Tibial artery (tissue), 4 donors: ENCODE data around the gene LSAMP.
"Not testable (repeated sequence)": the region's sequence is repeated elsewhere in the genome, so short reads cannot be mapped to it uniquely, and the experiment has no call there.

Experiments
- DNase-seq, 2 donors: peaks; one replicate each; pipeline ENCODE4 v3.0.0-alpha.2; 2019
- H3K27ac ChIP-seq, 2 donors: fragments of 200-600 bp; sonication (generic) in 1 of 2; 1 replicate in 1 of 2; 2 replicates in 1 of 2; pipeline ENCODE4 v1.5.1; 2018 to 2019; ENCODE audit warnings: mild to moderate bottlenecking in 1 of 2
- H3K27me3 ChIP-seq, 2 donors: fragments of 200-600 bp; sonication (generic) in 1 of 2; one replicate each; pipeline versions ENCODE4 v1.5.1 to v1.6.0; 2016 to 2019
- H3K36me3 ChIP-seq, 3 donors: fragments of 200-600 bp; sonication (generic) in 2 of 3; one replicate each; pipeline ENCODE4 v1.5.1; 2016 to 2019; ENCODE audit warnings: mild to moderate bottlenecking in 2 of 3
- H3K4me1 ChIP-seq, 4 donors: fragments of 200-600 bp; sonication (generic) in 2 of 4; 1 replicate in 3 of 4; 2 replicates in 1 of 4; pipeline ENCODE4 v1.5.1; 2016 to 2019
- H3K4me3 ChIP-seq, 2 donors: fragments of 200-600 bp; sonication (generic) in 1 of 2; 1 replicate in 1 of 2; 2 replicates in 1 of 2; pipeline ENCODE4 v1.5.1; 2018 to 2019; ENCODE audit warnings: mild to moderate bottlenecking in 2 of 2
- H3K9me3 ChIP-seq, 3 donors: fragments of 200-600 bp; sonication (generic) in 1 of 3; one replicate each; pipeline ENCODE4 v1.5.1; 2016 to 2019
- CTCF ChIP-seq, 2 experiments: fragments of 200-600 bp in 1 of 2; fragments of 450-650 bp in 1 of 2; IDR thresholded peaks; one replicate each; pipeline ENCODE4 v1.5.1; 2017 to 2019; ENCODE audit warnings: antibody characterized with exemption in 2 of 2, mild to moderate bottlenecking in 1 of 2, moderate library complexity in 1 of 2
- intact Hi-C: fragments of 100-400 bp; cut with DNase I; formaldehyde crosslinking; loops from one replicate; pipeline ENCODE4 v1.15.0; 2023; ENCODE audit warnings: low total_unique reads

LSAMP gene

GRCh38 chr3:115783938-115784738 lies 661.1 kb downstream of the LSAMP start:
- Histone ChIP-seq H3K27me3 (no peaks in the 10 kb centered on the region), H3K9me3 (no peaks in the 10 kb centered on the region), H3K36me3 (no peaks in the 10 kb centered on the region), H3K27ac (peak overlapping the region; percentile 82 to 83), H3K4me1 (peaks cover 0 to 11% (median 4%) of the 10 kb centered on the region in 4 donors), H3K4me3 (peak overlapping the region; percentile 65 to 80)
- peak; percentile 85 to 92 for DNase-seq
- intact Hi-C loops = no loop called here
- peak; percentile 94 to 99 for TF ChIP-seq CTCF (IDR thresholded peaks at IDR 0.05)

- H3K36me3 ChIP-seq, DNase-seq, intact Hi-C loops, H3K9me3 ChIP-seq, H3K27me3 ChIP-seq: not testable (repeated sequence)
- peak overlapping the region; percentile 82 to 83 for H3K27ac ChIP-seq
- peak overlapping the region; percentile 65 to 80 for H3K4me3 ChIP-seq
- H3K4me1 ChIP-seq = peaks cover 0 to 11% (median 4%) of the 10 kb centered on the region in 4 donors
Measured at GRCh38 chr3:115783426-115783825, 661.9 kb downstream of the LSAMP start.

GRCh38 chr3:115779011-115779410 lies 666.3 kb downstream of the LSAMP start:
- no peaks in the 10 kb centered on the region for H3K27me3 ChIP-seq
- no peak for TF ChIP-seq CTCF (IDR thresholded peaks at IDR 0.05)
- no peaks in the 10 kb centered on the region for H3K9me3 ChIP-seq
- intact Hi-C loops = no loop called here
- no peak for DNase-seq
- H3K36me3 ChIP-seq = no peaks in the 10 kb centered on the region
- H3K4me3 ChIP-seq = no peak overlapping the region
- H3K27ac ChIP-seq = no peak overlapping the region
- H3K4me1 ChIP-seq = no peaks in the 10 kb centered on the region

- Histone ChIP-seq H3K4me1 (no peaks in the 10 kb centered on the region), H3K27me3 (no peaks in the 10 kb centered on the region), H3K9me3 (no peaks in the 10 kb centered on the region), H3K36me3 (no peaks in the 10 kb centered on the region), H3K4me3 (no peak overlapping the region), H3K27ac (no peak overlapping the region)
- intact Hi-C loops = no loop called here
- no peak for DNase-seq
- no peak for TF ChIP-seq CTCF (IDR thresholded peaks at IDR 0.05)
Measured at GRCh38 chr3:115772951-115773350, 672.3 kb downstream of the LSAMP start.

GRCh38 chr3:115768661-115769060 lies 676.6 kb downstream of the LSAMP start:
- Histone ChIP-seq H3K4me3 (no peak overlapping the region), H3K4me1 (no peaks in the 10 kb centered on the region), H3K27me3 (no peaks in the 10 kb centered on the region), H3K9me3 (no peaks in the 10 kb centered on the region), H3K36me3 (no peaks in the 10 kb centered on the region), H3K27ac (no peak overlapping the region)
- TF ChIP-seq CTCF (IDR thresholded peaks at IDR 0.05) = no peak
- intact Hi-C loops = no loop called here
- no peak for DNase-seq

GRCh38 chr3:115766587-115767482 lies 678.5 kb downstream of the LSAMP start:
- TF ChIP-seq CTCF (IDR thresholded peaks at IDR 0.05) = no peak
- no peak overlapping the region for H3K4me3 ChIP-seq
- H3K36me3 ChIP-seq = no peaks in the 10 kb centered on the region
- no peaks in the 10 kb centered on the region for H3K9me3 ChIP-seq
- no peak overlapping the region for H3K27ac ChIP-seq
- no peaks in the 10 kb centered on the region for H3K27me3 ChIP-seq
- no peak for DNase-seq
- H3K4me1 ChIP-seq = no peaks in the 10 kb centered on the region
- intact Hi-C loops = no loop called here
